AG09309 (cell line): Measurements from ENCODE around the gene ZNF436.
"Not testable (repeated sequence)": the region's sequence is repeated elsewhere in the genome, so short reads cannot be mapped to it uniquely, and the experiment has no call there.

Experiments used
- DNase-seq: peaks from one replicate; pipeline ENCODE4 v3.0.0-alpha.2; 2010; ENCODE audit warnings: low read depth
- H3K4me3 ChIP-seq: 2 replicates; pipeline ENCODE4 v1.5.1; 2011; ENCODE audit warnings: mild to moderate bottlenecking, low read depth, low read length, moderate library complexity; ENCODE audit not compliant: control insufficient read depth
- TF ChIP-seq, protein P1 (sequence below): IDR thresholded peaks from 2 replicates; pipeline ENCODE4 v1.5.1; 2011; ENCODE audit warnings: mild to moderate bottlenecking, low read depth, low read length, inconsistent platforms; ENCODE audit not compliant: insufficient read depth, control insufficient read depth; ENCODE audit errors: missing control alignments

The ZNF436 gene

DNA sequence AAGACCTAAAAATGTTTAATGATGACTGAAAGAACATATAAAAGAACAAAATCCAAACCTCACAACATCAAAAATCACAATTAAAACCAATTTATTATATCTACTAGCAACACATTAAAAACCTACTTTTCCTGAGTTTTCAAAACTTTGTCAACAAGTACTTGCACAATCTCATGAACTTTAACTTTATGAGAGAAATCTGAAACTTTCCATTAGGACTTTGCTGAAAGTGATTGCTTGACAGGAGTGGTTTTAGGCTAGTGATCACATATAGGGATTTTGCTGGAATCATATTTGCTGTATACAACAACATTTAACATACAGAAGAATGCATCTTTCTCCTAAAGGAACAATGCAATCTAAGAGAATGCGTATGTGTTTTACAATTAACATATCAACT, 38.8 kb downstream of the ZNF436 start:
- no peak for DNase-seq
- TF ChIP-seq, protein P1, sequence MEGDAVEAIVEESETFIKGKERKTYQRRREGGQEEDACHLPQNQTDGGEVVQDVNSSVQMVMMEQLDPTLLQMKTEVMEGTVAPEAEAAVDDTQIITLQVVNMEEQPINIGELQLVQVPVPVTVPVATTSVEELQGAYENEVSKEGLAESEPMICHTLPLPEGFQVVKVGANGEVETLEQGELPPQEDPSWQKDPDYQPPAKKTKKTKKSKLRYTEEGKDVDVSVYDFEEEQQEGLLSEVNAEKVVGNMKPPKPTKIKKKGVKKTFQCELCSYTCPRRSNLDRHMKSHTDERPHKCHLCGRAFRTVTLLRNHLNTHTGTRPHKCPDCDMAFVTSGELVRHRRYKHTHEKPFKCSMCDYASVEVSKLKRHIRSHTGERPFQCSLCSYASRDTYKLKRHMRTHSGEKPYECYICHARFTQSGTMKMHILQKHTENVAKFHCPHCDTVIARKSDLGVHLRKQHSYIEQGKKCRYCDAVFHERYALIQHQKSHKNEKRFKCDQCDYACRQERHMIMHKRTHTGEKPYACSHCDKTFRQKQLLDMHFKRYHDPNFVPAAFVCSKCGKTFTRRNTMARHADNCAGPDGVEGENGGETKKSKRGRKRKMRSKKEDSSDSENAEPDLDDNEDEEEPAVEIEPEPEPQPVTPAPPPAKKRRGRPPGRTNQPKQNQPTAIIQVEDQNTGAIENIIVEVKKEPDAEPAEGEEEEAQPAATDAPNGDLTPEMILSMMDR, result no peak
- H3K4me3 ChIP-seq, result no peak overlapping the region

DNA sequence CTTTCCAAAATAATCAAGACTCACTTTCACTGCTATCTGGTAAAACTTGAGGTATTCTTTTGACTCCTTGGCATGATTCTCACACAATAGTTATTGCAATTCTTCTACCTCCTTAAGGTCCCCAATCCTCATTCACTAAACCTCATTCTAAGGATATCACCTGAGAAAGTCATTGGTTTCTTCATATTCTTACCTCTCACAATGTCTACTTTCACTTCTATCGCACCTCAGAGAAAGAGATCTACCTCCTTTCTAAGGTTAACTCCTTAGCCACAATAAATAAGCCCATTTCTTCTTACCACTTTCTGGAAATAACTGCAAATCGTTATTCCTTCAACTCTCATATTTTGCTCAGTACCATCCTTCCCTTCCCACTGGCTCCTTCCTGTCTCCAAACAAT, 44.2 kb downstream of the ZNF436 start:
- H3K4me3 ChIP-seq, result no peak overlapping the region
- DNase-seq, result no peak
- TF ChIP-seq, protein P1, result no peak

DNA sequence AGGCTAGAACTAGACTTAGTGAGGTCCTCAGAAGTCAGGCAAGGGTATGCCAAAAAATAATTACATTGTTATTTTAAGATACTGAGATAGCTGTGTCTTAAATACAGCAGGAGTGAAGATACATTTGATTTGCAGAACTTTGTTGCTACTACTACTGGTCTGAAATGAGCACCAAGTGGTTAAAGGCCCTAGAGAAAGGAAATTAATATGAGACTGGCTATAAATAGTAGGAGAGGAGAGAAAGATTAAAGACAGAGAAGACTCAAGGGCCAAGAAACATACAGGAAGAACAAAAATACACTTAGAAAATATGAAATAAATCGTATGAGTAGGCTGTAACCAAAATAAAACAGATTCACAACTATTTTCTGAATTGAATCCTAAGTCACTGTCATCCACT, 46.9 kb downstream of the ZNF436 start:
- H3K4me3 ChIP-seq, result no peak overlapping the region
- TF ChIP-seq, protein P1, result no peak
- DNase-seq, result no peak

DNA sequence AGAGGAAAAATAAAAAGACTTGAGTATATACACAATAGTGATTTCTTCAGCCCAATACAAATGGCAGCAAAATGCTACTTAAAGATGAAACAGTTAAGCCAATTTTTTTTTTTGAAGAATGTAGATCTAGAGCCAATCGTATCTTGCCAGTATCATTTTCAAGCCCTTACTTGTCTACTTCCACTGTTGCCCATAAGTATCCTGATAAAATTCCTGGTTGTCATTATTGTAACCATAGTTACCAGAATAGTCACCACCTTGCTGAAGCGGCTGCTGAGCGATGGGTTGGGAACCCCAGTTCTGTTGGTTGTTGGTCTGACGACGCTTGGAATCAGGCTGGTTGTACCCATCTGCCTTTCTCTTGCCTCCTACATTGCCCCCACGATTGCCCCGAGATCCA, 59.4 kb downstream of the ZNF436 start:
- H3K4me3 ChIP-seq, DNase-seq: not testable (repeated sequence)
